HepG2 (cell line): ENCODE measurements around the gene RBBP8NL. TPM values are rescaled to one million over a fixed set of nuclear protein-coding genes. Genes with fewer than 3 reads are reported as not detected.

Source experiments
- ATRX ChIP-seq: sonication (generic); formaldehyde crosslinking; IDR thresholded peaks from 2 replicates; pipeline ENCODE4 v1.4.0; 2020; ENCODE audit warnings: missing genetic modification reagents, borderline replicate concordance
- CBX1 ChIP-seq: IDR thresholded peaks from one replicate; pipeline ENCODE4 v1.6.1; 2016; ENCODE audit warnings: antibody characterized with exemption, low read depth
- FOXK1 ChIP-seq: sonication (generic); formaldehyde crosslinking; IDR thresholded peaks from 2 replicates; pipeline ENCODE4 v1.4.0; 2020; ENCODE audit warnings: low read depth, missing genetic modification reagents, borderline replicate concordance
- KDM2A ChIP-seq: sonication (generic); formaldehyde crosslinking; IDR thresholded peaks from 2 replicates; pipeline ENCODE4 v1.4.0; 2020; ENCODE audit warnings: low read depth, missing genetic modification reagents, borderline replicate concordance
- KLF6 ChIP-seq: IDR thresholded peaks from 2 replicates; pipeline ENCODE4 v1.8.0; 2016; ENCODE audit warnings: missing biosample characterization, missing genetic modification reagents
- NFATC3 ChIP-seq: sonication (generic); formaldehyde crosslinking; IDR thresholded peaks from 2 replicates; pipeline ENCODE4 v1.5.1; 2020; ENCODE audit warnings: mild to moderate bottlenecking, missing genetic modification reagents
- SOX6 ChIP-seq, 2 experiments: fragments of 450-650 bp in 1 of 2; sonication (generic) in 1 of 2; formaldehyde crosslinking in 1 of 2; IDR thresholded peaks; 2 replicates each; pipeline versions ENCODE4 v1.4.0 to v1.6.1; 2017 to 2020; ENCODE audit warnings: antibody characterized with exemption in 1 of 2, mild to moderate bottlenecking in 1 of 2, missing genetic modification reagents in 1 of 2
- SRSF1 ChIP-seq: fragments of 200-400 bp; formaldehyde crosslinking; optimal IDR thresholded peaks from 2 replicates; pipeline ENCODE3; 2017; ENCODE audit warnings: mild to moderate bottlenecking, low read depth, low read length, moderate library complexity
- ZKSCAN8 ChIP-seq: IDR thresholded peaks from 2 replicates; pipeline ENCODE4 v1.6.1; 2016; ENCODE audit warnings: borderline replicate concordance, missing genetic modification reagents, missing compliant biosample characterization
- ZNF124 ChIP-seq: sonication (generic); formaldehyde crosslinking; IDR thresholded peaks from 2 replicates; pipeline ENCODE4 v1.4.0; 2020; ENCODE audit warnings: missing genetic modification reagents
- ZNF737 ChIP-seq: sonication (generic); formaldehyde crosslinking; IDR thresholded peaks from 2 replicates; pipeline ENCODE4 v1.5.0; 2020; ENCODE audit warnings: missing genetic modification reagents, mild to moderate bottlenecking, borderline replicate concordance
- ZNF816 ChIP-seq: sonication (generic); formaldehyde crosslinking; IDR thresholded peaks from 2 replicates; pipeline ENCODE4 v1.8.0; 2022; ENCODE audit warnings: missing genetic modification reagents, mild to moderate bottlenecking, borderline replicate concordance
- polyA plus RNA-seq, 8 experiments: library from polyadenylated mRNA; depleted of rRNA in 3 of 8; stranded (reverse) in 7 of 8; unstranded in 1 of 8; fragments of >200 nt; fragmentation: Illumina TruSeq in 4 of 8; extraction: Trizol in 4 of 8; gene quantifications; 2 replicates each; pipeline versions ENCODE4 v1.2.1 to v1.2.3, GENCODE V29; 2011 to 2016; ENCODE audit warnings: low read depth in 4 of 8, missing spikeins in 1 of 8, mixed read lengths in 1 of 8; ENCODE audit not compliant: insufficient read depth in 1 of 8
- total RNA-seq, 5 experiments: library from RNA; depleted of rRNA; stranded (reverse); fragments of >200 nt; fragmentation: Illumina TruSeq; extraction: Trizol; gene quantifications; 2 replicates each; pipeline ENCODE4 v1.2.3, GENCODE V29; 2016; ENCODE audit warnings: low read depth in 1 of 5
- TF ChIP-seq, protein P1 (sequence below): sonication (generic); formaldehyde crosslinking; IDR thresholded peaks from 2 replicates; pipeline ENCODE4 v1.9.0; 2021; ENCODE audit warnings: missing genetic modification reagents, borderline replicate concordance
- TF ChIP-seq, protein P2 (sequence below): sonication (generic); formaldehyde crosslinking; IDR thresholded peaks from 2 replicates; pipeline ENCODE4 v1.8.1; 2023; ENCODE audit warnings: missing genetic modification reagents, mild to moderate bottlenecking, borderline replicate concordance
- TF ChIP-seq, protein P3 (sequence below): sonication (generic); formaldehyde crosslinking; IDR thresholded peaks from 2 replicates; pipeline ENCODE4 v1.4.0; 2020; ENCODE audit warnings: missing genetic modification reagents, borderline replicate concordance
- TF ChIP-seq, protein P4 (sequence below): sonication (generic); formaldehyde crosslinking; IDR thresholded peaks from 2 replicates; pipeline ENCODE4 v1.5.1; 2020; ENCODE audit warnings: missing genetic modification reagents, mild to moderate bottlenecking, borderline replicate concordance
- TF ChIP-seq, protein P5 (sequence below): sonication (generic); formaldehyde crosslinking; IDR thresholded peaks from 2 replicates; pipeline ENCODE4 v1.5.0; 2020; ENCODE audit warnings: missing genetic modification reagents, mild to moderate bottlenecking, borderline replicate concordance
- TF ChIP-seq, protein P6 (sequence below): sonication (generic); formaldehyde crosslinking; IDR thresholded peaks from 2 replicates; pipeline ENCODE4 v1.8.1; 2023; ENCODE audit warnings: mild to moderate bottlenecking, missing genetic modification reagents

RBBP8NL gene
- total and polyA plus RNA-seq, 2 of the 13 experiments (the other 11 are each of a cell fraction or from before 2014, with no cell fraction given) = 0.69 to 0.86 TPM

DNA sequence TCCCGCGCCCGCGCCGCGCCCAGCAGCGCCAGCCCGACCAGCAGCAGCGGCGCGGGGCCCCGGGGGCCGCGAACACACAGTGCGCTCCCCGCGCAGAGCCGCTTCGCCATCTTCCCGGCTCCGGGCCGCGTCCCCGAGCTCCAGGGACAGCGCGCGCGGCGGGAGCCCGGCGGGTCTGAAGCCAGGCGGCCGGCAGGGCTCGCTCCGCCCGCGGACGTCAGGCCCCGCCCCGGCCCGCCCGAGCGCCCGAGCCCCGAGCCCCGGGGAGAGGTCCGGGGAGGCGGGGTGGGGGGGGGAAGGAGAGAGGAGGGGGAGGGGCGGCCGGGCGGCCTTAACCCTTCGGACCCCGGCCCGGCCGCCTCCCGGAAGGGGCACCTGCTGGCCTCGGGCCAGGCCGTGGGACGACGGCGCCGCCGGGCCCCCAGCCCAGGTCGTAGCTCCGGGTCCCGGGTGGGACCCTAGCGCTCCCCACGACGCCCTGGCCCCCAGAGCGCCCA, 60.2 kb downstream of the RBBP8NL start, which contains the start of gene LAMA5 (continued):
- TF ChIP-seq, protein P1, sequence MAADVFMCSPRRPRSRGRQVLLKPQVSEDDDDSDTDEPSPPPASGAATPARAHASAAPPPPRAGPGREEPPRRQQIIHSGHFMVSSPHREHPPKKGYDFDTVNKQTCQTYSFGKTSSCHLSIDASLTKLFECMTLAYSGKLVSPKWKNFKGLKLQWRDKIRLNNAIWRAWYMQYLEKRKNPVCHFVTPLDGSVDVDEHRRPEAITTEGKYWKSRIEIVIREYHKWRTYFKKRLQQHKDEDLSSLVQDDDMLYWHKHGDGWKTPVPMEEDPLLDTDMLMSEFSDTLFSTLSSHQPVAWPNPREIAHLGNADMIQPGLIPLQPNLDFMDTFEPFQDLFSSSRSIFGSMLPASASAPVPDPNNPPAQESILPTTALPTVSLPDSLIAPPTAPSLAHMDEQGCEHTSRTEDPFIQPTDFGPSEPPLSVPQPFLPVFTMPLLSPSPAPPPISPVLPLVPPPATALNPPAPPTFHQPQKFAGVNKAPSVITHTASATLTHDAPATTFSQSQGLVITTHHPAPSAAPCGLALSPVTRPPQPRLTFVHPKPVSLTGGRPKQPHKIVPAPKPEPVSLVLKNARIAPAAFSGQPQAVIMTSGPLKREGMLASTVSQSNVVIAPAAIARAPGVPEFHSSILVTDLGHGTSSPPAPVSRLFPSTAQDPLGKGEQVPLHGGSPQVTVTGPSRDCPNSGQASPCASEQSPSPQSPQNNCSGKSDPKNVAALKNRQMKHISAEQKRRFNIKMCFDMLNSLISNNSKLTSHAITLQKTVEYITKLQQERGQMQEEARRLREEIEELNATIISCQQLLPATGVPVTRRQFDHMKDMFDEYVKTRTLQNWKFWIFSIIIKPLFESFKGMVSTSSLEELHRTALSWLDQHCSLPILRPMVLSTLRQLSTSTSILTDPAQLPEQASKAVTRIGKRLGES (CRISPR knock-in tag) = peak; percentile 46; the same call in 1 of the 2 replicates
- no peak for TF ChIP-seq CBX1
- TF ChIP-seq NFATC3 (CRISPR knock-in tag) = no peak
- TF ChIP-seq, protein P2, sequence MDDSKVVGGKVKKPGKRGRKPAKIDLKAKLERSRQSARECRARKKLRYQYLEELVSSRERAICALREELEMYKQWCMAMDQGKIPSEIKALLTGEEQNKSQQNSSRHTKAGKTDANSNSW (CRISPR knock-in tag) = no peak
- no peak for TF ChIP-seq KDM2A (CRISPR knock-in tag)
- no peak for TF ChIP-seq ZKSCAN8 (CRISPR knock-in tag)
- TF ChIP-seq, protein P3, sequence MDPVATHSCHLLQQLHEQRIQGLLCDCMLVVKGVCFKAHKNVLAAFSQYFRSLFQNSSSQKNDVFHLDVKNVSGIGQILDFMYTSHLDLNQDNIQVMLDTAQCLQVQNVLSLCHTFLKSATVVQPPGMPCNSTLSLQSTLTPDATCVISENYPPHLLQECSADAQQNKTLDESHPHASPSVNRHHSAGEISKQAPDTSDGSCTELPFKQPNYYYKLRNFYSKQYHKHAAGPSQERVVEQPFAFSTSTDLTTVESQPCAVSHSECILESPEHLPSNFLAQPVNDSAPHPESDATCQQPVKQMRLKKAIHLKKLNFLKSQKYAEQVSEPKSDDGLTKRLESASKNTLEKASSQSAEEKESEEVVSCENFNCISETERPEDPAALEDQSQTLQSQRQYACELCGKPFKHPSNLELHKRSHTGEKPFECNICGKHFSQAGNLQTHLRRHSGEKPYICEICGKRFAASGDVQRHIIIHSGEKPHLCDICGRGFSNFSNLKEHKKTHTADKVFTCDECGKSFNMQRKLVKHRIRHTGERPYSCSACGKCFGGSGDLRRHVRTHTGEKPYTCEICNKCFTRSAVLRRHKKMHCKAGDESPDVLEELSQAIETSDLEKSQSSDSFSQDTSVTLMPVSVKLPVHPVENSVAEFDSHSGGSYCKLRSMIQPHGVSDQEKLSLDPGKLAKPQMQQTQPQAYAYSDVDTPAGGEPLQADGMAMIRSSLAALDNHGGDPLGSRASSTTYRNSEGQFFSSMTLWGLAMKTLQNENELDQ (CRISPR knock-in tag) = no peak
- TF ChIP-seq KLF6 (CRISPR knock-in tag) = no peak
- no peak for TF ChIP-seq ZNF124 (CRISPR knock-in tag)
- TF ChIP-seq SRSF1 = no peak
- TF ChIP-seq, protein P4, sequence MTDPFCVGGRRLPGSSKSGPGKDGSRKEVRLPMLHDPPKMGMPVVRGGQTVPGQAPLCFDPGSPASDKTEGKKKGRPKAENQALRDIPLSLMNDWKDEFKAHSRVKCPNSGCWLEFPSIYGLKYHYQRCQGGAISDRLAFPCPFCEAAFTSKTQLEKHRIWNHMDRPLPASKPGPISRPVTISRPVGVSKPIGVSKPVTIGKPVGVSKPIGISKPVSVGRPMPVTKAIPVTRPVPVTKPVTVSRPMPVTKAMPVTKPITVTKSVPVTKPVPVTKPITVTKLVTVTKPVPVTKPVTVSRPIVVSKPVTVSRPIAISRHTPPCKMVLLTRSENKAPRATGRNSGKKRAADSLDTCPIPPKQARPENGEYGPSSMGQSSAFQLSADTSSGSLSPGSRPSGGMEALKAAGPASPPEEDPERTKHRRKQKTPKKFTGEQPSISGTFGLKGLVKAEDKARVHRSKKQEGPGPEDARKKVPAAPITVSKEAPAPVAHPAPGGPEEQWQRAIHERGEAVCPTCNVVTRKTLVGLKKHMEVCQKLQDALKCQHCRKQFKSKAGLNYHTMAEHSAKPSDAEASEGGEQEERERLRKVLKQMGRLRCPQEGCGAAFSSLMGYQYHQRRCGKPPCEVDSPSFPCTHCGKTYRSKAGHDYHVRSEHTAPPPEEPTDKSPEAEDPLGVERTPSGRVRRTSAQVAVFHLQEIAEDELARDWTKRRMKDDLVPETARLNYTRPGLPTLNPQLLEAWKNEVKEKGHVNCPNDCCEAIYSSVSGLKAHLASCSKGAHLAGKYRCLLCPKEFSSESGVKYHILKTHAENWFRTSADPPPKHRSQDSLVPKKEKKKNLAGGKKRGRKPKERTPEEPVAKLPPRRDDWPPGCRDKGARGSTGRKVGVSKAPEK (CRISPR knock-in tag) = no peak
- TF ChIP-seq, protein P5, sequence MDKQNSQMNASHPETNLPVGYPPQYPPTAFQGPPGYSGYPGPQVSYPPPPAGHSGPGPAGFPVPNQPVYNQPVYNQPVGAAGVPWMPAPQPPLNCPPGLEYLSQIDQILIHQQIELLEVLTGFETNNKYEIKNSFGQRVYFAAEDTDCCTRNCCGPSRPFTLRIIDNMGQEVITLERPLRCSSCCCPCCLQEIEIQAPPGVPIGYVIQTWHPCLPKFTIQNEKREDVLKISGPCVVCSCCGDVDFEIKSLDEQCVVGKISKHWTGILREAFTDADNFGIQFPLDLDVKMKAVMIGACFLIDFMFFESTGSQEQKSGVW (CRISPR knock-in tag) = no peak
- TF ChIP-seq ATRX (CRISPR knock-in tag) = no peak
- TF ChIP-seq SOX6 (IDR thresholded peaks at IDR 0.05) = no peak
- TF ChIP-seq SOX6 (CRISPR knock-in tag; IDR thresholded peaks at IDR 0.05) = peak; percentile 38; the same call in 1 of the 2 replicates
- no peak for TF ChIP-seq FOXK1
- no peak for TF ChIP-seq ZNF816
- no peak for TF ChIP-seq ZNF737 (CRISPR knock-in tag)
- TF ChIP-seq, protein P6, sequence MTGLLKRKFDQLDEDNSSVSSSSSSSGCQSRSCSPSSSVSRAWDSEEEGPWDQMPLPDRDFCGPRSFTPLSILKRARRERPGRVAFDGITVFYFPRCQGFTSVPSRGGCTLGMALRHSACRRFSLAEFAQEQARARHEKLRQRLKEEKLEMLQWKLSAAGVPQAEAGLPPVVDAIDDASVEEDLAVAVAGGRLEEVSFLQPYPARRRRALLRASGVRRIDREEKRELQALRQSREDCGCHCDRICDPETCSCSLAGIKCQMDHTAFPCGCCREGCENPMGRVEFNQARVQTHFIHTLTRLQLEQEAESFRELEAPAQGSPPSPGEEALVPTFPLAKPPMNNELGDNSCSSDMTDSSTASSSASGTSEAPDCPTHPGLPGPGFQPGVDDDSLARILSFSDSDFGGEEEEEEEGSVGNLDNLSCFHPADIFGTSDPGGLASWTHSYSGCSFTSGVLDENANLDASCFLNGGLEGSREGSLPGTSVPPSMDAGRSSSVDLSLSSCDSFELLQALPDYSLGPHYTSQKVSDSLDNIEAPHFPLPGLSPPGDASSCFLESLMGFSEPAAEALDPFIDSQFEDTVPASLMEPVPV (CRISPR knock-in tag) = 0 out of 2 replicates have a peak, but pooled peaks have one; percentile 13
